OCI-LY1 (cell line): ENCODE data around the gene CHST8.

Source experiments
- H2AFZ ChIP-seq: fragments of 200-600 bp; sonication (generic), shearing (Covaris generic); 2 replicates; pipeline ENCODE4 v1.6.0; 2014; ENCODE audit warnings: antibody characterized with exemption, mild to moderate bottlenecking, low read length
- H3F3A ChIP-seq: fragments of 200-600 bp; sonication (generic), shearing (Covaris generic); 2 replicates; pipeline ENCODE4 v1.6.0; 2014; ENCODE audit warnings: mild to moderate bottlenecking, antibody characterized with exemption, low read length, moderate library complexity; ENCODE audit not compliant: insufficient read depth
- H3K27ac ChIP-seq: fragments of 200-600 bp; sonication (generic); 2 replicates; pipeline ENCODE4 v1.5.1; 2014; ENCODE audit warnings: low read length, mixed run types, mild to moderate bottlenecking, low read depth; ENCODE audit not compliant: poor library complexity, severe bottlenecking
- H3K27me3 ChIP-seq: fragments of 200-600 bp; sonication (generic); 2 replicates; pipeline ENCODE4 v1.6.0; 2014; ENCODE audit warnings: antibody characterized with exemption, mild to moderate bottlenecking, low read length, moderate library complexity; ENCODE audit not compliant: insufficient read depth
- H3K36me3 ChIP-seq: fragments of 200-600 bp; sonication (generic); 2 replicates; pipeline ENCODE4 v1.6.1; 2014; ENCODE audit warnings: mild to moderate bottlenecking, antibody characterized with exemption, low read length, moderate library complexity, mixed read lengths; ENCODE audit not compliant: insufficient read depth
- H3K4me1 ChIP-seq: fragments of 200-600 bp; sonication (generic); 2 replicates; pipeline ENCODE4 v1.5.1; 2014; ENCODE audit warnings: mild to moderate bottlenecking, low read length, moderate library complexity; ENCODE audit not compliant: insufficient read depth, severe bottlenecking
- H3K4me2 ChIP-seq: fragments of 200-600 bp; sonication (generic), shearing (Covaris generic); 2 replicates; pipeline ENCODE4 v1.6.1; 2014; ENCODE audit warnings: low read length
- H3K4me3 ChIP-seq: fragments of 200-600 bp; sonication (generic); 2 replicates; pipeline ENCODE4 v1.5.1; 2014; ENCODE audit warnings: low read length, low read depth, mild to moderate bottlenecking, mixed read lengths; ENCODE audit not compliant: poor library complexity, severe bottlenecking
- H3K79me2 ChIP-seq: fragments of 200-600 bp; shearing (Covaris generic); 2 replicates; pipeline ENCODE4 v1.6.1; 2016; ENCODE audit warnings: mixed run types, low read length, mixed read lengths; ENCODE audit not compliant: insufficient read depth
- H3K9ac ChIP-seq: fragments of 200-600 bp; sonication (generic), shearing (Covaris generic); 2 replicates; pipeline ENCODE4 v1.6.1; 2014; ENCODE audit warnings: mild to moderate bottlenecking, low read length, mixed read lengths
- H3K9me2 ChIP-seq: fragments of 200-600 bp; sonication (generic), shearing (Covaris generic); 2 replicates; pipeline ENCODE4 v1.6.1; 2014; ENCODE audit warnings: low read depth, mild to moderate bottlenecking, low read length, mixed read lengths
- H3K9me3 ChIP-seq: fragments of 200-600 bp; shearing (Covaris generic); 2 replicates; pipeline ENCODE4 v1.6.1; 2014; ENCODE audit warnings: low read length, mixed read lengths
- H4K20me1 ChIP-seq: fragments of 200-600 bp; sonication (generic), shearing (Covaris generic); 2 replicates; pipeline ENCODE4 v1.6.0; 2016; ENCODE audit warnings: mild to moderate bottlenecking, low read length; ENCODE audit not compliant: insufficient read depth
- CTCF ChIP-seq: fragments of 200-600 bp; sonication (generic), shearing (Covaris generic); IDR thresholded peaks from 2 replicates; pipeline ENCODE4 v1.5.1; 2017; ENCODE audit warnings: mild to moderate bottlenecking, antibody characterized with exemption, low read length, moderate library complexity, mixed read lengths
- EZH2 ChIP-seq: fragments of 200-600 bp; sonication (generic), shearing (Covaris generic); IDR thresholded peaks from 2 replicates; pipeline ENCODE4 v1.8.0; 2017; ENCODE audit warnings: borderline replicate concordance, mixed run types, mild to moderate bottlenecking, antibody characterized with exemption, low read length, moderate library complexity, mixed read lengths

Gene CHST8

GRCh38 chr19:33813391-33814101 lies 191.8 kb downstream of the CHST8 start:
- Histone ChIP-seq H3K4me2 (no peak overlapping the region), H3K27me3 (no peaks in the 10 kb centered on the region), H3K4me1 (no peaks in the 10 kb centered on the region), H3K9me3 (no peaks in the 10 kb centered on the region), H3K36me3 (no peaks in the 10 kb centered on the region), H3K4me3 (no peak overlapping the region), H3F3A (no peaks in the 10 kb centered on the region), H3K79me2 (no peaks in the 10 kb centered on the region), H3K9ac (no peak overlapping the region), H4K20me1 (no peaks in the 10 kb centered on the region), H2AFZ (no peak overlapping the region), H3K27ac (no peak overlapping the region), H3K9me2 (no peaks in the 10 kb centered on the region)
- TF ChIP-seq EZH2: no peak
- no peak for TF ChIP-seq CTCF

GRCh38 chr19:33814181-33815165 lies 192.7 kb downstream of the CHST8 start:
- no peaks in the 10 kb centered on the region for H3K36me3 ChIP-seq
- no peaks in the 10 kb centered on the region for H3K9me2 ChIP-seq
- no peaks in the 10 kb centered on the region for H3F3A ChIP-seq
- H3K9me3 ChIP-seq: no peaks in the 10 kb centered on the region
- no peaks in the 10 kb centered on the region for H3K4me1 ChIP-seq
- H3K27ac ChIP-seq: no peak overlapping the region
- H3K79me2 ChIP-seq: no peaks in the 10 kb centered on the region
- no peak overlapping the region for H3K4me3 ChIP-seq
- H3K27me3 ChIP-seq: no peaks in the 10 kb centered on the region
- TF ChIP-seq EZH2: no peak
- no peak overlapping the region for H2AFZ ChIP-seq
- no peak overlapping the region for H3K9ac ChIP-seq
- no peak overlapping the region for H3K4me2 ChIP-seq
- H4K20me1 ChIP-seq: no peaks in the 10 kb centered on the region

DNA sequence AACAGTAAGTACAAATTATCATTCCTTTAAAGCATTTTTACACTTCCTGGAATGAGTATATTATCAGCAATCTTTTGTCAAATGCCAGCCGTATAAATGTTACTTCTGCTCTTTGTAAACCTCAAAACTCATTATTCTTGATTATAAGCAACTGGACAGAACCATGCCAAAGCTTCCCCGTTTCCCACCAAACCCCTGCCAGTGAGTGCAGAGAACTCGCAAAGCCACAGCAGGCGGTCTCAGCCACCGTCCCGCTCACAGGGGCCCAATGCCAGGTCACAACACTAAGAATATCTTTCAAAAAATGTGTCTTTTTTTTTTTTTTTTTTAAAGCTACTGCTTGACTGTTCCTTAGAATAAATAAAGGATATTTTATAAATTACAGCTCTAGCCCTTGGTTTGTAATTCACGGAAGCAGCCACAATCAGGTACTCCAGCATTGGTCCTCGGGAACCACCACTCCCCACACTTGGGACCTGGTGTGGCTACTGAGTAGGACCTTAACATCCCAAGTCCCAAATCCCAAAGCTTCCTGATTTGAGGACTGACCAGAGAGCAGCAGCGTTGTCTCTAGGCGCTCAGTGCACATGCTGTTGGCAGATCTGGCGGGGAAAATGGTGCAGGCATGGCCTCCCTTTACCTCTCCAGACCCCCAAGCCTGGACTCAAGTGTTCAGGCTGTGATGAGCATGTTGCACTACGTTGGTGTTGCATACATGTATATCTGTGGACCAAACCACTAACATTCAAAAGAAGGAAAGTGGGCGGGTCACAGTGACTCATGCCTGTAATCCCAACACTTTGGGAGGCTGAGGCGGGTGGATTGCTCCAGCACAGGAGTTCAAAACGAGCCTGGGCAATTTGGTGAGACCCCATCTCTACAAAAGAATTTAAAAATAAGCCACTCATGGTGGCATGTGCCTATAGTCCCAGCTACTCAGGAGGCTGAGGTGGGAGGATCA lies 193.9 kb downstream of the CHST8 start:
- Histone ChIP-seq H4K20me1 (no peaks in the 10 kb centered on the region), H3K4me1 (no peaks in the 10 kb centered on the region), H2AFZ (no peak overlapping the region), H3K9ac (no peak overlapping the region), H3K9me2 (no peaks in the 10 kb centered on the region), H3K4me2 (no peak overlapping the region), H3K9me3 (no peaks in the 10 kb centered on the region), H3K27me3 (no peaks in the 10 kb centered on the region), H3K27ac (no peak overlapping the region), H3K36me3 (no peaks in the 10 kb centered on the region), H3K4me3 (no peak overlapping the region), H3F3A (no peaks in the 10 kb centered on the region), H3K79me2 (no peaks in the 10 kb centered on the region)
- TF ChIP-seq CTCF (no peak), EZH2 (no peak)
